ENCODE measurements around the gene IPO11. TPM values are rescaled to one million over a fixed set of nuclear protein-coding genes. Genes with fewer than 3 reads are reported as not detected.
A peak's percentile ranks its signal among the peaks of the same experiment; 100 is the strongest.
"Not testable (repeated sequence)": the region's sequence is repeated elsewhere in the genome, so short reads cannot be mapped to it uniquely, and the experiment has no call there.

The IPO11 gene
- polyA plus RNA-seq, 1 donor from 2014 or later: 5.7 TPM

GRCh38 chr5:62560786-62561185 is 148.2 kb downstream of the IPO11 start:
- H3K36me3 Mint-ChIP-seq: peaks cover 21% of the 10 kb centered on the region
- H3K27ac Mint-ChIP-seq: peak overlapping the region in 1 of 3 donors; percentile 87

GRCh38 chr5:62561896-62562295 is 149.3 kb downstream of the IPO11 start:
- Mint-ChIP-seq H3K36me3 (peaks cover 20% of the 10 kb centered on the region), H3K27me3 (no peaks in the 10 kb centered on the region), H3K4me3 (no peak overlapping the region), H3K9me3 (peaks cover 4 to 14% (median 6%) of the 10 kb centered on the region in 3 donors), H3K27ac (peak overlapping the region in 1 of 3 donors; percentile 87), H3K4me1 (peaks cover 0 to 5% (median 0%) of the 10 kb centered on the region in 3 donors)

More at GRCh38 chr5:62560786-62561185, 148.2 kb downstream of the IPO11 start:
- Mint-ChIP-seq H3K4me1 (peaks cover 0 to 5% (median 0%) of the 10 kb centered on the region in 3 donors), H3K4me3 (no peak overlapping the region), H3K9me3 (peaks cover under 1 to 10% (median 2%) of the 10 kb centered on the region in 3 donors), H3K27me3 (no peaks in the 10 kb centered on the region)

GRCh38 chr5:62562867-62563266 is 150.3 kb downstream of the IPO11 start:
- peaks cover 22% of the 10 kb centered on the region for H3K36me3 Mint-ChIP-seq
- H3K27me3 Mint-ChIP-seq: no peaks in the 10 kb centered on the region
- peaks cover 4 to 21% (median 9%) of the 10 kb centered on the region in 3 donors for H3K9me3 Mint-ChIP-seq
- H3K4me3 Mint-ChIP-seq: no peak overlapping the region
- H3K27ac Mint-ChIP-seq: no peak overlapping the region
- peaks cover 0 to 6% (median 0%) of the 10 kb centered on the region in 3 donors for H3K4me1 Mint-ChIP-seq

DNA sequence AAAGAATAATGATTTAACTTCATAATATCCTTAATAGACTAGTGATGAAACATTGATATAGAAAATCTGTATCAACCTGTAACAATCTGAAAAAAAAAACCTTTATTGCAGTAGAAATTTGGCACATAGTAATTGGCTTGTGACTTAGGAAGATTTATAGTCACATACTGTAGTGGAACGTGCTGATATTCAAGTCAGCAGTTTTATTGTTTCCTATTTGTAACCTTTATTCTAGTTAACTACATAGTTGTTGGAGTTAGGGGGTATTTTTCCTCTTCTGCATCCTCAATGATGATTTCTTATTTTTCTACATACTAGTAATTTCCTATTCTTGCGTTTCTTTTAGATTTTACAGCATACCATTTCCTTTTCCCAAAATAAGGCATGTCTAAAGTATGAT is 151.5 kb downstream of the IPO11 start:
- Mint-ChIP-seq H3K27ac (no peak overlapping the region), H3K36me3 (peaks cover 22% of the 10 kb centered on the region), H3K4me1 (peaks cover 0 to 6% (median 0%) of the 10 kb centered on the region in 3 donors)

DNA sequence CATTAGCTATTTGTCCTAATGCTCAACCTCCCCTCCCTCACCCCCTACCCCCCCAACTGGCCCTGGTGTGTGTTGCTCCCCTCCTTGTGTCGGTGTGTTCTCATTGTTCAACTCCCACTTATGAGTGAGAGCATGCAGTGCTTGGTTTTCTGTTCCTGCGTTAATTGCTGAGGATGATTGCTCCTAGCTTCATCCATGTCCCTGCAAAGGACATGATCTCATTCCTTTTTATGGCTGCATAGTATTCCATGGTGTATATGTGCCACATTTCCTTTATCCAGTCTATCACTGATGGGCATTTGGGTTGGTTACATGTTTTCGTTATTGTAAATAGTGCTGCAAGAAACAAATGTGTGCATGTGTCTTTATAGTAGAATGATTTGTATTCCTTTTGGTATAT is 153.2 kb downstream of the IPO11 start:
- not testable (repeated sequence) for H3K27ac Mint-ChIP-seq

More for the DNA sequence above, 151.5 kb downstream of the IPO11 start:
- peaks cover 4 to 25% (median 9%) of the 10 kb centered on the region in 3 donors for H3K9me3 Mint-ChIP-seq
- no peak overlapping the region for H3K4me3 Mint-ChIP-seq
- H3K27me3 Mint-ChIP-seq: no peaks in the 10 kb centered on the region

GRCh38 chr5:62568143-62568542 is 155.6 kb downstream of the IPO11 start:
- H3K4me1 Mint-ChIP-seq: peaks cover 0 to 4% (median 3%) of the 10 kb centered on the region in 3 donors
- no peak overlapping the region for H3K27ac Mint-ChIP-seq
- peaks cover 25% of the 10 kb centered on the region for H3K36me3 Mint-ChIP-seq
- no peak overlapping the region for H3K4me3 Mint-ChIP-seq
- peaks cover 4 to 25% (median 9%) of the 10 kb centered on the region in 3 donors for H3K9me3 Mint-ChIP-seq
- no peaks in the 10 kb centered on the region for H3K27me3 Mint-ChIP-seq

More for the DNA sequence above, 153.2 kb downstream of the IPO11 start:
- not testable (repeated sequence) for H3K4me3 Mint-ChIP-seq, H3K4me1 Mint-ChIP-seq, H3K27me3 Mint-ChIP-seq
- peaks cover 4 to 25% (median 9%) of the 10 kb centered on the region in 3 donors for H3K9me3 Mint-ChIP-seq
- peaks cover 21% of the 10 kb centered on the region for H3K36me3 Mint-ChIP-seq

DNA sequence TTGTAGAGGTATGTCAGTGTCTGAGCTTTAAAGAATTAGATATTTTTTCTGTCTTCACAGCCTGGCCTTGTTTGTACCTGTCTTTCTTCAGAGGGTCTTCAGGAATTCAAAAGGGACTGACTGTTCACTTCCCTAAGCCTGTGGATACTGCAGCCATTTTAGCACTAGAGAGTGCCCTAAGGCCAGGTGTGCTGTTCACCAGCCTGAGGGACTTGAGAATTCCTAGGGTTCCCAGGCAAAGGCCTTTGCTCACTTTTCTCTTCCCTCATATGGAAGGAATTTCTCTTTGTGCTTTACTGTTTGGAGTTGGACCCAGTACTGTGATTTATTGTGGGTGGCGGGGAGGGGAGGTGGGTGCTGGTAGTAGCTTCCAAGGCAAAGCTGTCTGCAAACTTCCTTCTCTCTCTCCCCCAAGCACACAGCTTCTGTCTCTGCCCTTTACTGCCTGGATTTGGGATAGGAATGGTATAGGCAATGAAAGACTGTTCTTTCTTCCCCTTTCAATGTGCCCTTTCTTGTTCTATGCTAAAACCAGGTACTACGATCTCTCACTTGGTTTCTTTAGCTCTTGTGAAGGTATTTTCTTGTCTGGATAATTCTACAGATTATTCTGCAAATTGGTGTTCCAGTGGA is 156.4 kb downstream of the IPO11 start:
- H3K9me3 Mint-ChIP-seq: peaks cover 4 to 25% (median 9%) of the 10 kb centered on the region in 3 donors
- H3K4me3 Mint-ChIP-seq: no peak overlapping the region
- H3K27ac Mint-ChIP-seq: no peak overlapping the region
- H3K4me1 Mint-ChIP-seq: peaks cover 0 to 4% (median 3%) of the 10 kb centered on the region in 3 donors
- H3K36me3 Mint-ChIP-seq: peaks cover 25% of the 10 kb centered on the region
- H3K27me3 Mint-ChIP-seq: no peaks in the 10 kb centered on the region

GRCh38 chr5:62569470-62569869 is 156.9 kb downstream of the IPO11 start:
- Mint-ChIP-seq H3K27me3 (no peaks in the 10 kb centered on the region), H3K4me1 (peaks cover 0 to 5% (median 3%) of the 10 kb centered on the region in 3 donors), H3K9me3 (peaks cover 4 to 25% (median 9%) of the 10 kb centered on the region in 3 donors), H3K4me3 (no peak overlapping the region), H3K27ac (no peak overlapping the region), H3K36me3 (peaks cover 27% of the 10 kb centered on the region)

- peak overlapping the region in 1 of 4 donors; percentile 15 for H3K4me3 Mint-ChIP-seq
- H3K9me3 Mint-ChIP-seq: peaks cover 0 to 4% (median 0%) of the 10 kb centered on the region in 3 donors
- H3K27me3 Mint-ChIP-seq: no peaks in the 10 kb centered on the region
- peaks cover 21% of the 10 kb centered on the region for H3K36me3 Mint-ChIP-seq
- no peak overlapping the region for H3K27ac Mint-ChIP-seq
- peaks cover 5 to 9% (median 9%) of the 10 kb centered on the region in 3 donors for H3K4me1 Mint-ChIP-seq
These were observed 160.5 kb downstream of the IPO11 start for GRCh38 chr5:62572918-62573514.

DNA sequence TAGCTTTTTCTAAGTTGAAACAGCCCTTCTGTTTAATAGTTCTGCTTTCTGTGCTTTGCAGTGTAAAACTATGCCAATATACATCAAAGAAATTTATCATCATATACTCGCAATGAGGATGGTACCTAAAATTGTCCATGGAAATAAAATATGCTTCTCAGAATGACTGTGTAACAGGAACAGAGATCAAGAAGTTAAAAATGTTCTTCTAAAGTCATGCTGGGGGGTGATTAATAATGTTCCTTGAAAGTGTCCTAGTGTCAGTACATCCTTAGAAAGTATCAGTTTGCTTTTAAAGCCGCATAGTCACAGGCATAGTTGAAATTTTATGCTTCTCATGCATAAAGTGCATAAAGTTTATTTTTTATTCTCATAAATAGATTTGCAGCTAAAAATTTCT is 162.0 kb downstream of the IPO11 start:
- Mint-ChIP-seq H3K4me1 (peaks cover 11 to 13% (median 11%) of the 10 kb centered on the region in 3 donors), H3K36me3 (peaks cover 16% of the 10 kb centered on the region), H3K27me3 (no peaks in the 10 kb centered on the region), H3K27ac (no peak overlapping the region), H3K4me3 (no peak overlapping the region), H3K9me3 (no peaks in the 10 kb centered on the region)

GRCh38 chr5:62575066-62575465 is 162.5 kb downstream of the IPO11 start:
- Mint-ChIP-seq H3K27ac (no peak overlapping the region), H3K27me3 (no peaks in the 10 kb centered on the region), H3K9me3 (no peaks in the 10 kb centered on the region), H3K4me1 (peaks cover 11 to 13% (median 11%) of the 10 kb centered on the region in 3 donors), H3K4me3 (no peak overlapping the region), H3K36me3 (peaks cover 16% of the 10 kb centered on the region)

- Mint-ChIP-seq H3K27me3 (no peaks in the 10 kb centered on the region), H3K4me1 (peaks cover 9 to 13% (median 11%) of the 10 kb centered on the region in 3 donors), H3K9me3 (no peaks in the 10 kb centered on the region), H3K27ac (no peak overlapping the region), H3K36me3 (peaks cover 16% of the 10 kb centered on the region), H3K4me3 (no peak overlapping the region)
These were observed 162.9 kb downstream of the IPO11 start for GRCh38 chr5:62575489-62575888.

GRCh38 chr5:62576570-62577170 is 164.1 kb downstream of the IPO11 start:
- peaks cover 9 to 13% (median 11%) of the 10 kb centered on the region in 3 donors for H3K4me1 Mint-ChIP-seq
- no peaks in the 10 kb centered on the region for H3K9me3 Mint-ChIP-seq
- no peak overlapping the region for H3K27ac Mint-ChIP-seq

GRCh38 chr5:62577488-62577887 is 164.9 kb downstream of the IPO11 start:
- H3K27ac Mint-ChIP-seq: no peak overlapping the region
- no peaks in the 10 kb centered on the region for H3K9me3 Mint-ChIP-seq
- H3K4me3 Mint-ChIP-seq: no peak overlapping the region
- peaks cover 22% of the 10 kb centered on the region for H3K36me3 Mint-ChIP-seq
- H3K4me1 Mint-ChIP-seq: peaks cover 10 to 13% (median 11%) of the 10 kb centered on the region in 3 donors
- H3K27me3 Mint-ChIP-seq: no peaks in the 10 kb centered on the region

More at GRCh38 chr5:62576570-62577170, 164.1 kb downstream of the IPO11 start:
- Mint-ChIP-seq H3K27me3 (no peaks in the 10 kb centered on the region), H3K4me3 (no peak overlapping the region), H3K36me3 (peaks cover 21% of the 10 kb centered on the region)

DNA sequence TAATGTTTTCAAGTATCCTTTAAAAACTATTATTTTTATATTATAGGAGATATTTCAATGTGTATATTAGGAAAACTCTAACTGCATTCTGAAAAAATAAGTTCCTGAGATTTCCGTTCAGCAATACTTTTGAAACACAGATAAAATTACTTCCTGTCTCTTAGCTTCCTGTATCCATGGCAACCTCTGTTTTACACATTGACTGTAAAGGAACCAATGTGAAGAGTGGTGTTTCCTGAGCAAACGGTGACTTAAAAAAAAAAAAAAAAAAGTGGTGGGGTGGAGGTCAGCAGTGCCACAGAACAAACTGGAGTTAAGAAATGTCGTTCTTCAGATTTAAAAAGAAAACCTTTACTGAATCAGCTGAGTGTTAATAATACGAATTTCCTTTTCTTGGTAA is 166.0 kb downstream of the IPO11 start, which contains the start of gene LRRC70:
TSS of gene LRRC70 (plus strand) at position 280 of the 400 bp plus-strand sequence. CDS start 620 bp downstream, outside the sequence.
- H3K27ac Mint-ChIP-seq: peak within 1 kb of the TSS; percentile 55 to 73 (median 73)
- H3K4me1 Mint-ChIP-seq: peaks cover 10 to 13% (median 11%) of the 10 kb centered on the region in 3 donors
- H3K4me3 Mint-ChIP-seq: peak within 1 kb of the TSS in 3 of 4 donors; percentile 38 to 63 (median 63)
- no peaks in the 10 kb centered on the region for H3K27me3 Mint-ChIP-seq
- H3K9me3 Mint-ChIP-seq: no peaks in the 10 kb centered on the region
- peaks cover 19% of the 10 kb centered on the region for H3K36me3 Mint-ChIP-seq

Measured in IgD-negative memory B cell (primary cell).